ENCODE data around the gene KRT15. TPM values are rescaled to one million over a fixed set of nuclear protein-coding genes. Genes with fewer than 3 reads are reported as not detected.

KRT15 gene
- total and polyA plus RNA-seq, 9 of the 15 experiments (the other 6 are each of a cell fraction or from before 2014, with no cell fraction given): 0.28 to 4.4 (median 0.56) TPM

GRCh38 chr17:41547921-41548843 is 29.5 kb upstream of the KRT15 start (continued):
- TF ChIP-seq ETV6 (IDR thresholded peaks at IDR 0.05; ENCODE audit: borderline replicate concordance in 1 of 2, low read depth in 2 of 2, low read length in 1 of 2) (no peak), ETV6 (CRISPR knock-in tag; IDR thresholded peaks at IDR 0.05; ENCODE audit: borderline replicate concordance) (no peak), EGR1 (conservative IDR thresholded peaks at IDR 0.05) (peak; percentile 85), RBM22 (IDR thresholded peaks at IDR 0.05; ENCODE audit: low read depth, low read length, poor library complexity, severe bottlenecking) (no peak), SIN3A (IDR thresholded peaks at IDR 0.05; ENCODE audit: borderline replicate concordance in 2 of 2, control insufficient read depth in 1 of 2, low read depth in 2 of 2, low read length in 2 of 2) (no peak), ZFP30 (CRISPR knock-in tag; IDR thresholded peaks at IDR 0.05; ENCODE audit: borderline replicate concordance) (no peak), TCF3 (CRISPR knock-in tag; IDR thresholded peaks at IDR 0.05) (no peak), NEUROD1 (IDR thresholded peaks at IDR 0.05; ENCODE audit: borderline replicate concordance, low read depth, low read length, partially characterized antibody) (peak; percentile 55), FOXA3 (CRISPR knock-in tag; conservative IDR thresholded peaks at IDR 0.05 in 1 of 2, IDR thresholded peaks at IDR 0.05 in 1 of 2) (no peak), DNMT1 (IDR thresholded peaks at IDR 0.05) (no peak), ZNF274 (IDR thresholded peaks at IDR 0.05; ENCODE audit: borderline replicate concordance, low read depth, low read length) (no peak), PURB (CRISPR knock-in tag; IDR thresholded peaks at IDR 0.05; ENCODE audit: low read depth) (no peak), HOXB6 (CRISPR knock-in tag; IDR thresholded peaks at IDR 0.05; ENCODE audit: borderline replicate concordance) (no peak), NR3C1 (CRISPR knock-in tag; IDR thresholded peaks at IDR 0.05) (no peak), FOXA1 (IDR thresholded peaks at IDR 0.05; ENCODE audit: borderline replicate concordance) (no peak), FOXJ3 (CRISPR knock-in tag; IDR thresholded peaks at IDR 0.05) (no peak), NCOA2 (IDR thresholded peaks at IDR 0.05; ENCODE audit: partially characterized antibody in 2 of 2) (no peak), BDP1 (IDR thresholded peaks at IDR 0.05; ENCODE audit: insufficient read depth, insufficient read length) (no peak), ZNF766 (CRISPR knock-in tag; conservative IDR thresholded peaks at IDR 0.05) (no peak), JUND (IDR thresholded peaks at IDR 0.05; ENCODE audit: borderline replicate concordance, low read depth, low read length) (peak; percentile 86), JUND (tag; IDR thresholded peaks at IDR 0.05; ENCODE audit: borderline replicate concordance, low read depth, low read length) (peak; percentile 52; the same call in 2 of the 3 replicates), KLF1 (tag; IDR thresholded peaks at IDR 0.05) (no peak), JUNB (CRISPR knock-in tag; conservative IDR thresholded peaks at IDR 0.05) (no peak), CEBPZ (IDR thresholded peaks at IDR 0.05; ENCODE audit: borderline replicate concordance, low read depth, low read length) (no peak), SMARCB1 (IDR thresholded peaks at IDR 0.05; ENCODE audit: insufficient read length, low read depth) (no peak), ZZZ3 (IDR thresholded peaks at IDR 0.05) (no peak)
